ENCODE data around the gene POR.
"Not testable (repeated sequence)": the region's sequence is repeated elsewhere in the genome, so short reads cannot be mapped to it uniquely, and the experiment has no call there.

DNA sequence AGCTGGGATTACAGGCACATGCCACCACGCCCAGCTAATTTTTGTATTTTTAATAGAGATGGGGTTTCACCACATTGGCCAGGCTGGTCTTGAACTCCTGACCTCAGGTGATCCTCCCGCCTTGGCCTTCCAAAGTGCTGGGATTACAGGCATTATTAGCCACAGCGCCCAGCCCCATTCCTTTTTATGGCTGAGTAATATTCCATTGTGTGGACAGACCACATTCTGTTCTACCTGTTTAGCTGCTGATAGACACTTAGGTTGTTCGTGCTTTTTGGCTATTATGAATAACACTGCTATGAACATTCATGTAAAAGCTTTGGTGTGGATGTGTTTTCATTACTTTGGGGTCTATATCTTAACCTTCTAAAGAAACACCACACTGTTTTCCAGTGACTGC is 103.6 kb downstream of the POR start:
- TF ChIP-seq, protein P1, sequence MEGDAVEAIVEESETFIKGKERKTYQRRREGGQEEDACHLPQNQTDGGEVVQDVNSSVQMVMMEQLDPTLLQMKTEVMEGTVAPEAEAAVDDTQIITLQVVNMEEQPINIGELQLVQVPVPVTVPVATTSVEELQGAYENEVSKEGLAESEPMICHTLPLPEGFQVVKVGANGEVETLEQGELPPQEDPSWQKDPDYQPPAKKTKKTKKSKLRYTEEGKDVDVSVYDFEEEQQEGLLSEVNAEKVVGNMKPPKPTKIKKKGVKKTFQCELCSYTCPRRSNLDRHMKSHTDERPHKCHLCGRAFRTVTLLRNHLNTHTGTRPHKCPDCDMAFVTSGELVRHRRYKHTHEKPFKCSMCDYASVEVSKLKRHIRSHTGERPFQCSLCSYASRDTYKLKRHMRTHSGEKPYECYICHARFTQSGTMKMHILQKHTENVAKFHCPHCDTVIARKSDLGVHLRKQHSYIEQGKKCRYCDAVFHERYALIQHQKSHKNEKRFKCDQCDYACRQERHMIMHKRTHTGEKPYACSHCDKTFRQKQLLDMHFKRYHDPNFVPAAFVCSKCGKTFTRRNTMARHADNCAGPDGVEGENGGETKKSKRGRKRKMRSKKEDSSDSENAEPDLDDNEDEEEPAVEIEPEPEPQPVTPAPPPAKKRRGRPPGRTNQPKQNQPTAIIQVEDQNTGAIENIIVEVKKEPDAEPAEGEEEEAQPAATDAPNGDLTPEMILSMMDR (IDR thresholded peaks at IDR 0.05) = not testable (repeated sequence)
- not testable (repeated sequence) for TF ChIP-seq POLR2A (IDR thresholded peaks at IDR 0.05)

Measured in adrenal gland (tissue), 5 donors.